ENCODE results near the gene SIRPB1. TPM values are rescaled to one million over a fixed set of nuclear protein-coding genes. Genes with fewer than 3 reads are reported as not detected.
"Not testable (repeated sequence)": the region's sequence is repeated elsewhere in the genome, so short reads cannot be mapped to it uniquely, and the experiment has no call there.

SIRPB1 gene
- total RNA-seq, 1 donor = 22.8 TPM

DNA sequence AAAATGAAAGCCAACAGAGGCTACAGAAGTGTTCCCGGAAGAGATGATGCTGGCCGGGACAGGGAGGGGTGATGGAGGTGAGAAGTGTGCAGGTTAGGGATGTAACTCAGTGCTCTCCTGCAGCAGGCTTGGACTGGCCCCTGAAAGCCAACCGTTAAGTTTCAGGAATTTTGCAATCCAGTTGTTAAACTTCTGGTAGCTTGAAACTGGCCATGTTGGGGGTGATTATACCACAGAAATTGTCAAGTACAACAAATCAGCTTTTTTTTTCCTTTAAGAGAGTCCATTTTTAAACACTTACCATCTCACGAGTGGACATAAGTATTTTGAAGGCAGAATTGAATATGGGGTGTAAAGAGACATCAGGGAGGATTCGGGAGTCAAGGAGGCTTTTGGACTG, 8.8 kb upstream of the SIRPB1 start:
- Histone ChIP-seq H3K4me1 (ENCODE audit: insufficient read depth, low read length) (peaks cover 51% of the 10 kb centered on the region), H3K9me3 (ENCODE audit: low read depth, low read length) (no peaks in the 10 kb centered on the region), H3K4me3 (ENCODE audit: low read length) (no peak overlapping the region), H3K27me3 (ENCODE audit: insufficient read depth, low read length) (no peaks in the 10 kb centered on the region)

- H3K27me3 ChIP-seq (ENCODE audit: insufficient read depth, low read length) = no peaks in the 10 kb centered on the region
- H3K4me3 ChIP-seq (ENCODE audit: low read length) = no peak overlapping the region
- H3K9me3 ChIP-seq (ENCODE audit: low read depth, low read length) = no peaks in the 10 kb centered on the region
- H3K4me1 ChIP-seq (ENCODE audit: insufficient read depth, low read length) = peaks cover 59% of the 10 kb centered on the region
These were observed 7.4 kb upstream of the SIRPB1 start for GRCh38 chr20:1627200-1627550.

DNA sequence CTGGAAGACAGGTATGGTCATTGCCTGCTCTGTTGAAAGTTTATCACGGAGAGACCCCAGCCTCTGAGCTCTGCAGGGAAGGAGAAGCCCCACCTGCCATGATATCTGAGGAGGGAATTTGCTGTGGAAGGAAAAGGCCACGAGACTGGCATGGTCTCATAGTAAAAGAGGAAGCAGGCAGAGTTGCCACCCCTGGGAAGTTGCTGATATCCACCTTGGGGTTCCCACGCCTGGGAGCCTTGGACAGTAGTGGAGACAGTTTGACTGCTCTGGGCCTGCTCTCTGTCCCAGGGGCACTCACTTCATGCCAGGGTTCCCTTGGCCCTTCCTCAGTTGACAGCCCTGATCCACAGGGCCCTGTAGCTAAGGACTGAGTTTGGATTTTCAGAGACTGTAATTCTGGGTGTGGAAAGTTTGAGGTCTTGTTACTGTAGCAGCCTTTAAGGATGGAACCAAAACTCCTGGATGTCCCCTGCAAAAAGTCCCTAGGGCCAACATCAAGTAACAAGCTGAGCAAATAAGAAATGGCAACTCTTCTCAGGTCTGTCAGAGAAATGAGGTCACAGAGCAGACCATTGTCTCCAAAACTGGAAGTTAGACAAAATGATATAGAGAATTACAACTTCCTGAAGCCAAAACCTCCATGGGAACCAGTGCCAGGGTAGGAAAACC, 6.9 kb upstream of the SIRPB1 start:
- Histone ChIP-seq H3K9me3 (ENCODE audit: low read depth, low read length) (no peaks in the 10 kb centered on the region), H3K4me1 (ENCODE audit: insufficient read depth, low read length) (peaks cover 57% of the 10 kb centered on the region), H3K27me3 (ENCODE audit: insufficient read depth, low read length) (no peaks in the 10 kb centered on the region), H3K4me3 (ENCODE audit: low read length) (no peak overlapping the region)

- H3K27me3 ChIP-seq (ENCODE audit: insufficient read depth, low read length) = no peaks in the 10 kb centered on the region
- H3K4me1 ChIP-seq (ENCODE audit: insufficient read depth, low read length) = peaks cover 71% of the 10 kb centered on the region
- no peak overlapping the region for H3K4me3 ChIP-seq (ENCODE audit: low read length)
- H3K9me3 ChIP-seq (ENCODE audit: low read depth, low read length) = no peaks in the 10 kb centered on the region
These were observed 5.4 kb upstream of the SIRPB1 start for GRCh38 chr20:1625083-1625690.

DNA sequence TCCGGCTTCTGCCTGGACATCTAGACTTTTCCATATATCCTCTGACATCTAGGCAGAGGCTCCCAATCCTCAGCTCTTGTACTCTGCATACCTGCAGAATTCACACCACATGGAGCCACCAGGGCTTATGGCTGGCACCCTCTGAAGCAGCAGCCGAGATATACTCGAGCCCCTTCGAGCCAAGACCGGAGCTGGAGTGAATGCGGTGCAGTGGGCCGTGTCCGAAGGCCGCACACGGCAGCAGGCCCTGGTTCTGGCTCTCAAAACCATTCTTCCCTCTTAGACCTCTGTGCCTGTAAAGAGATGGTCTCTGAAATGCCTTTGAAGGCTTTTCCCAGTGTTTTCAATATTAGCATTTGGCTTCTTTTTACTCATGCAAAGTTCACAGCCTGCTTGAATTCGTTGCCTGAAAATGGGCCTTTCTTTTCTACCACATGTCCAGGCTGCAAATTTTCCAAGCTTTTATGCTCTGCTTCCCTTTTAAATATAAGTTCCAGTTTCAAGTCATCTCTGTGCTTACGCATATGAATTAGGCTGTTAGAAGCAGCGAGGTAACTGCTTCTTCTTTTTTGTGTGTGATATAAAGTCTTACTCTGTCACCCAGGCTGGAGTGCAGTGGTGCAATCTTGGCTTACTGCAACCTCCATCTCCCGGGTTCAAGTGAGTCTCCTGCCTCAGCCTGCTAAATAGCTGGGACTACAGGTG, 3.8 kb upstream of the SIRPB1 start:
- Histone ChIP-seq H3K27me3 (ENCODE audit: insufficient read depth, low read length) (no peaks in the 10 kb centered on the region), H3K9me3 (ENCODE audit: low read depth, low read length) (no peaks in the 10 kb centered on the region), H3K4me3 (ENCODE audit: low read length) (no peak overlapping the region), H3K4me1 (ENCODE audit: insufficient read depth, low read length) (peaks cover 75% of the 10 kb centered on the region)

- H3K4me1 ChIP-seq (ENCODE audit: insufficient read depth, low read length) = peaks cover 77% of the 10 kb centered on the region
- H3K9me3 ChIP-seq (ENCODE audit: low read depth, low read length) = no peaks in the 10 kb centered on the region
- no peak overlapping the region for H3K4me3 ChIP-seq (ENCODE audit: low read length)
- H3K27me3 ChIP-seq (ENCODE audit: insufficient read depth, low read length) = no peaks in the 10 kb centered on the region
These were observed 2.6 kb upstream of the SIRPB1 start for GRCh38 chr20:1622450-1622849.

DNA sequence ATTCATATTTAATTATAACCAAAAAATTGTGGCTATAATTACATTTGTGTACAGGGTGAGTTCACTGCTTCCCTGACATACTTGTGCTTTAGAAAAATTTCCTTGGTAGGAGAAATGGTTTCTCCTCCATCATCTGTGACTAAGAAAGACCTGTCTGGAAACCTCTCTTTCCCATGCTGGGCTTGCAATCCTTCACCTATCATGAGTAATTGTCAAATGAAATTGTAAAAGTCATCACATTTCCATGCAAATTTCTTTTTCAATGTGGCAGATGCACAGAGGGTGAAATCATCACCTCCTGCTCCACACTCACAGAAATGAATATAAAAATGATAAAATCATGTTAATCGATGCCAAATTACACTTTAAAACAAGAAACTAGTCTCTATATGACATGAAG, 1.5 kb upstream of the SIRPB1 start:
- Histone ChIP-seq H3K4me1 (ENCODE audit: insufficient read depth, low read length) (peaks cover 72% of the 10 kb centered on the region), H3K9me3 (ENCODE audit: low read depth, low read length) (no peaks in the 10 kb centered on the region), H3K4me3 (ENCODE audit: low read length) (no peak overlapping the region), H3K27me3 (ENCODE audit: insufficient read depth, low read length) (no peaks in the 10 kb centered on the region)

DNA sequence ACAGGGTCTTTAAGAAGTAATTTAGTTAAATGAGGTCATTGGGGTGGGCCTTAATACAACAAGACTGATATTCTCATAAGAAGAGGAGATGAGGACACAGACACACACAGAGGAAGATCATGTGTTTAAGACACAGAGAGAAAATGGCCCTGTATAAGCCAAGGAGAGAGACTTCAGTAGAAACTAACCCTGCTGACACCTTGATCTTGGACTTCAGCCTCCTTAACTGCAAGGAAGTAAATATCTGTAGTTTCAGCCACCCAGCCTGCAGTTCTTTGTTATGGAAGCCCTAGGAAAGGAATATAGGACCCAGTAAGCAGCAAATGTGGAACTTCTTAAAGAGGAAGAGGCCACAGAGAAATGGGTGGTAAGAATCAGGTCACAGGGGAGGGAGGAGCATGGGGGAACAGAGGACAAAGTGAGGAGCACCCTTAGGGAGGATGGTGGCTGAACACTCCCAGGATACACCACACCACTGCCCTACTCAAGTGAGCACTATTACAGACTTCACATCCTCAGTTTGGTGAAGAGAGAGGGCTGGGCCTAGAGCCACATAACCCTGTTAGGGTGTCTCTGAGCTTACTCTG, 762 bp downstream of the SIRPB1 start:
- H3K9me3 ChIP-seq (ENCODE audit: low read depth, low read length) = no peaks in the 10 kb centered on the region
- H3K27me3 ChIP-seq (ENCODE audit: insufficient read depth, low read length) = no peaks in the 10 kb centered on the region
- H3K4me3 ChIP-seq (ENCODE audit: low read length) = peak overlapping the region; percentile 48
- H3K4me1 ChIP-seq (ENCODE audit: insufficient read depth, low read length) = peaks cover 78% of the 10 kb centered on the region

GRCh38 chr20:1618479-1618878, 1.3 kb downstream of the SIRPB1 start:
- no peaks in the 10 kb centered on the region for H3K9me3 ChIP-seq (ENCODE audit: low read depth, low read length)
- peak overlapping the region; percentile 48 for H3K4me3 ChIP-seq (ENCODE audit: low read length)
- peaks cover 72% of the 10 kb centered on the region for H3K4me1 ChIP-seq (ENCODE audit: insufficient read depth, low read length)
- H3K27me3 ChIP-seq (ENCODE audit: insufficient read depth, low read length) = no peaks in the 10 kb centered on the region

DNA sequence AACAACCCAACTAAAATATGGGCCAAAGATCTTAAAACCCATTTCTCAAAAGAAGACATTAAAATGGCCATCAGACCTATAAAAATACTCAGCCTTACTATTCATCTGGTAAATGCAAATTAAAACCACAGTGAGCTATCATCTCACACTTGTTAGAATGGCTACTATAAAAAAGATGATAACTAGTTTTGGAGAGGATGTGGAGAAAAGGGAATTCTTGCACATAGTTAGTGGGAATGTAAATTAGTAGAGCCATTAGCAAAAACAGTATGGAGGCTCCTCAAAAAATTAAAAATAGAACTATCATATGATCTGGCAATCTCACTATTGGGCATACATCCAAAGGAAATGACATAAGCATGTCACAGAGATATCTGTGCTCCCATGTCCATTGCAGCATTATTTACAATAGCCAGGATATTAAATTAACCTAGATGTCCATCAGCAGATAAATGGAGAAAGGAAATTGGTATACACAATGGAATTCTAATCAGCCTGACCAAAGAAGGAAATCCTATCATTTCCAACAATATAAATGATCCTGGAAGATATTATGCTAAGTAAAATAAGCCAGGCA, 2.9 kb downstream of the SIRPB1 start:
- Histone ChIP-seq H3K9me3 (ENCODE audit: low read depth, low read length) (no peaks in the 10 kb centered on the region), H3K27me3 (ENCODE audit: insufficient read depth, low read length) (no peaks in the 10 kb centered on the region), H3K4me1 (ENCODE audit: insufficient read depth, low read length) (peaks cover 59% of the 10 kb centered on the region), H3K4me3 (ENCODE audit: low read length) (peak overlapping the region; percentile 7)

GRCh38 chr20:1610404-1610803, 9.4 kb downstream of the SIRPB1 start:
- H3K27me3 ChIP-seq (ENCODE audit: insufficient read depth, low read length); H3K9me3 ChIP-seq (ENCODE audit: low read depth, low read length); H3K4me3 ChIP-seq (ENCODE audit: low read length): not testable (repeated sequence)
- H3K4me1 ChIP-seq (ENCODE audit: insufficient read depth, low read length) = peaks cover 12% of the 10 kb centered on the region

- not testable (repeated sequence) for H3K27me3 ChIP-seq (ENCODE audit: insufficient read depth, low read length); H3K4me1 ChIP-seq (ENCODE audit: insufficient read depth, low read length); H3K4me3 ChIP-seq (ENCODE audit: low read length); H3K9me3 ChIP-seq (ENCODE audit: low read depth, low read length)
These were observed 11.0 kb downstream of the SIRPB1 start for GRCh38 chr20:1608678-1609347.

GRCh38 chr20:1600736-1601135, 19.1 kb downstream of the SIRPB1 start:
- H3K4me1 ChIP-seq (ENCODE audit: insufficient read depth, low read length) = no peaks in the 10 kb centered on the region
- no peaks in the 10 kb centered on the region for H3K27me3 ChIP-seq (ENCODE audit: insufficient read depth, low read length)
- H3K9me3 ChIP-seq (ENCODE audit: low read depth, low read length) = no peaks in the 10 kb centered on the region
- no peak overlapping the region for H3K4me3 ChIP-seq (ENCODE audit: low read length)

DNA sequence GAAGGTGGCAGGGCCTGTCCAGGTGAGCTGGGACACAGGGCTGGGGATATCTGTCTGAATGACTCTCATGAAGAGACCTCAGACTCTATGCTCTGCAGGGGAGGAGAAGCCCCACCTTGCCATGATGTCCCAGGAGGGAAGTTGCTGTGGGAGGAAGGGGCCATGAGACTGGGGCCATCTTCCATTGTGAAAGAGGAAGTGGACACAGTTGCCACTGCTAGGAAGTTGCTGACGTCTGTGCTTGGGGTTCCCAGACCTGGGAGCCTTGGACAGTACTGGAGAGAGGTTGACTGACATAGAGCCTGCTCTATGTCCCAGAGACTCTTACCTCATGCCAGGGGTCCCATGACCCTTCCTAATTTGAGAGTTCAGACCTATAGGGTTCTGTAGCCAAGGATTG, 24.5 kb downstream of the SIRPB1 start:
- Histone ChIP-seq H3K4me3 (ENCODE audit: low read length) (no peak overlapping the region), H3K4me1 (ENCODE audit: insufficient read depth, low read length) (no peaks in the 10 kb centered on the region), H3K27me3 (ENCODE audit: insufficient read depth, low read length) (no peaks in the 10 kb centered on the region), H3K9me3 (ENCODE audit: low read depth, low read length) (no peaks in the 10 kb centered on the region)

Measured in mononuclear cell (primary cell).